ENCODE measurements around the gene P3H3.
"Not testable (repeated sequence)": the region's sequence is repeated elsewhere in the genome, so short reads cannot be mapped to it uniquely, and the experiment has no call there.

P3H3 gene

DNA sequence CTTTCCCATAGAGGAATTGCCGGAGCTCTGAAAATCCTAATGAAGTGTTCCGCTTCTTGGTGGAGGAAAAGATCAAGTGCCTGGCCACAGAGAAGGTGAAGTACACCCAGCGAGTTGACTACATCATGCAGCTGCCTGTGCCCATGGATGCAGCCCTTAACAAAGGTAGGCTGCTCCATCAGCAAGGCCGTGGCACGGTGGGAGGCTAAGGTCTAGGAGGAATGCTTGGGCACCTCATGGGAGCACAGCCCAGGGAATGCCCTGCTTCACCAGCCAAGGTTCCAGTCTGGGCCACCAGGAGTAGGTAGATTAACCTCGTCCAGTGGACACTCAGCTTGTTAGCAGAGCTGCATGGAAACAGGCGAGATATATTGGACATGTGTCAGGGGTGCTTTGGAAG lies 32.7 kb downstream of the P3H3 start:
- H3K27ac ChIP-seq (ENCODE audit: low read depth, low read length) = no peak overlapping the region
- peaks cover 97% of the 10 kb centered on the region for H3K36me3 ChIP-seq (ENCODE audit: control insufficient read depth, insufficient read depth, low read length)
- no peaks in the 10 kb centered on the region for H3K9me3 ChIP-seq (ENCODE audit: control insufficient read depth, insufficient read depth, low read depth, low read length)
- peak overlapping the region; percentile 26 for H3K9ac ChIP-seq (ENCODE audit: low read length)
- no peaks in the 10 kb centered on the region for H3K27me3 ChIP-seq (ENCODE audit: control insufficient read depth, insufficient read depth, low read length)
- H3K4me1 ChIP-seq (ENCODE audit: control insufficient read depth, insufficient read depth, low read length) = peaks cover 4% of the 10 kb centered on the region
- no peak overlapping the region for H3K4me3 ChIP-seq (ENCODE audit: low read depth, low read length)

- Histone ChIP-seq H3K4me3 (ENCODE audit: low read depth, low read length) (no peak overlapping the region), H3K9me3 (ENCODE audit: control insufficient read depth, insufficient read depth, low read depth, low read length) (no peaks in the 10 kb centered on the region), H3K27ac (ENCODE audit: low read depth, low read length) (no peak overlapping the region), H3K9ac (ENCODE audit: low read length) (no peak overlapping the region), H3K27me3 (ENCODE audit: control insufficient read depth, insufficient read depth, low read length) (no peaks in the 10 kb centered on the region), H3K36me3 (ENCODE audit: control insufficient read depth, insufficient read depth, low read length) (peaks cover 93% of the 10 kb centered on the region), H3K4me1 (ENCODE audit: control insufficient read depth, insufficient read depth, low read length) (peaks cover 9% of the 10 kb centered on the region)
Observed at GRCh38 chr12:6861391-6861790, 33.2 kb downstream of the P3H3 start.

- Histone ChIP-seq H3K9ac (ENCODE audit: low read length) (no peak overlapping the region), H3K4me1 (ENCODE audit: control insufficient read depth, insufficient read depth, low read length) (peaks cover 16% of the 10 kb centered on the region), H3K4me3 (ENCODE audit: low read depth, low read length) (no peak overlapping the region), H3K27ac (ENCODE audit: low read depth, low read length) (no peak overlapping the region), H3K27me3 (ENCODE audit: control insufficient read depth, insufficient read depth, low read length) (no peaks in the 10 kb centered on the region), H3K9me3 (ENCODE audit: control insufficient read depth, insufficient read depth, low read depth, low read length) (no peaks in the 10 kb centered on the region), H3K36me3 (ENCODE audit: control insufficient read depth, insufficient read depth, low read length) (peaks cover 77% of the 10 kb centered on the region)
Observed at GRCh38 chr12:6863033-6863432, 34.8 kb downstream of the P3H3 start.

DNA sequence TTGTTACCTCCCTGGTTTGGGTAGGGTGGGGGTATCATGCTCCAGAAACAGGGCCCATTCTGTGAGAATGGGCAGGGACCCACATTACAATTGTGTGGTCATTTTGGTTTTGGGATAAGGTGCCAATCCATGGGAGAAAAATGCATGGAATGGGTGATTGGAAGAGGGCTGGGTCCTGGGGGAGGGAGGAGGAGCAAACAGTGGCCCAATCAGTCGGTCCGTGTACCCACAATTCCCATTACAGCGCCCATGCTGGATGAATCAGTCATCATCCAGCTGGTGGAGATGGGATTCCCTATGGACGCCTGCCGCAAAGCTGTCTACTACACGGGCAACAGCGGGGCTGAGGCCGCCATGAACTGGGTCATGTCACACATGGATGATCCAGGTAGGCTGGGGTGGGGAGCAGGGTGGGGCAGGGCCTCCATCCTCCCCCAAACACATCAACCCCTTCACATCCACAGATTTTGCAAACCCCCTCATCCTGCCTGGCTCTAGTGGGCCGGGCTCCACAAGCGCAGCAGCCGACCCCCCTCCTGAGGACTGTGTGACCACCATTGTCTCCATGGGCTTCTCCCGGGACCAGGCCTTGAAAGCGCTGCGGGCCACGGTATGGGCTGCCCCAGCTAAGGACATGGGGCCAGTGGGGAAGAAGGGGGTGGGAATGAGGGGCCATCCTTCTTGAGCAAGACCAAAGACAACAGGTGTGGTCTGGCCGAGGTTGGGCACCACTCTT lies 35.5 kb downstream of the P3H3 start:
- no peak overlapping the region for H3K27ac ChIP-seq (ENCODE audit: low read depth, low read length)
- no peaks in the 10 kb centered on the region for H3K27me3 ChIP-seq (ENCODE audit: control insufficient read depth, insufficient read depth, low read length)

DNA sequence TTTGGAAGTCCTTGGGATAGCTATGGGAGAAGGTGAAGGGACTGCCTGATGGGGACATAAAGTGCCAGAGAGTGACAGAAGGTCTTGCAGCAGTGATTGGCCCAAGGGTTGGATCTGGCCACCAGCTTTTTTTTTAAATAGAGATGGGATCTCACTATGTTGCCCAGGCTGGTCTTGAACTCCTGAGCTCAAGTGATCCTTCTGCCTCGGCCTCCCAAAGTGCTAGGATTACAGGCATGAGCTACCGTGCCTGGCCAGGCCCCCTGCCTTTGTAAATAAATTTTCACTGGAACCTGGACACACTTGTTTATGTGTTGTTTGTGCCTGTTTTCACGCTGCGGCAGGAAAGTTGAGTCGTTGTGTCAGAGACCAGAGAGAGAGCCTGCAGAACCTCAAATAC lies 37.1 kb downstream of the P3H3 start:
- Histone ChIP-seq H3K4me1 (ENCODE audit: control insufficient read depth, insufficient read depth, low read length) (peaks cover 33% of the 10 kb centered on the region), H3K36me3 (ENCODE audit: control insufficient read depth, insufficient read depth, low read length) (peaks cover 73% of the 10 kb centered on the region)
- not testable (repeated sequence) for H3K27me3 ChIP-seq (ENCODE audit: control insufficient read depth, insufficient read depth, low read length); H3K27ac ChIP-seq (ENCODE audit: low read depth, low read length); H3K9ac ChIP-seq (ENCODE audit: low read length); H3K4me3 ChIP-seq (ENCODE audit: low read depth, low read length); H3K9me3 ChIP-seq (ENCODE audit: control insufficient read depth, insufficient read depth, low read depth, low read length)

More for the DNA sequence above, 35.5 kb downstream of the P3H3 start:
- Histone ChIP-seq H3K9ac (ENCODE audit: low read length) (no peak overlapping the region), H3K9me3 (ENCODE audit: control insufficient read depth, insufficient read depth, low read depth, low read length) (no peaks in the 10 kb centered on the region), H3K4me1 (ENCODE audit: control insufficient read depth, insufficient read depth, low read length) (peaks cover 21% of the 10 kb centered on the region), H3K4me3 (ENCODE audit: low read depth, low read length) (no peak overlapping the region), H3K36me3 (ENCODE audit: control insufficient read depth, insufficient read depth, low read length) (peaks cover 70% of the 10 kb centered on the region)

DNA sequence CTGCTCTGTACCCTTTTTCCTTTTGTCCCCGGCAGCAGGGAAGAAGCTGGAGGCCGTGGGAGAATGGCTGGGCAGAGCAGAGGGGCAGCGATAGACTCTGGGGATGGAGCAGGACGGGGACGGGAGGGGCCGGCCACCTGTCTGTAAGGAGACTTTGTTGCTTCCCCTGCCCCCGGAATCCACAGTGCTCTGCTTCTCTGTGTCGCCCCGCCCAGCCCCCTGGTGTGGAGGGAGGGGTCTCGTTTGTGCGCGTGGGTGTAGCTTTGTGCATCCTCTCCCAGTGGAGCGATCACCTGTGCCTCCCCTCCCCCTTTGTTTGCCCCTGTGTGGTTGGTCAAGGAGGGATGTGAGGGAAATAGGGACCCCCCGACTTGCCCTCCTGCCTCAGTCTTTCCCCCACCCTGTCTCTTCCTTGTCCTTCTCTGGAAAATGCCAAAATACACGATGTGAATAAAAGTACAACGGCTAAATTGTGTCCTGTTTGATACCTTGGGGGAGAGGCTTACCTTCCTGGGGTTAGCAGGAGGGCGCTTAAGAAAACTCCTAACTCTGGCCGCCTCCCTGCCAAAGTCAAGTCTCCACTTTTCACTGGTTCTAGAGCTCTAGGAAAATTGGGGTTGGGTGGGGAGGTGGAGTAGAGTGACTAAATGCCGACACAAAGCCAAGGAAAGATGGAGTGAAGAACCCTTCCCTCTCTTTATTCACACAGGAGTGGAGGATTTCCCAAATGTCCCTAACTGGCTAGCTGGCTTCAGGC lies 38.1 kb downstream of the P3H3 start:
- Histone ChIP-seq H3K9me3 (ENCODE audit: control insufficient read depth, insufficient read depth, low read depth, low read length) (no peaks in the 10 kb centered on the region), H3K4me1 (ENCODE audit: control insufficient read depth, insufficient read depth, low read length) (peaks cover 39% of the 10 kb centered on the region), H3K4me3 (ENCODE audit: low read depth, low read length) (peak overlapping the region; percentile 91), H3K36me3 (ENCODE audit: control insufficient read depth, insufficient read depth, low read length) (peaks cover 73% of the 10 kb centered on the region), H3K9ac (ENCODE audit: low read length) (peak overlapping the region; percentile 56), H3K27ac (ENCODE audit: low read depth, low read length) (no peak overlapping the region), H3K27me3 (ENCODE audit: control insufficient read depth, insufficient read depth, low read length) (no peaks in the 10 kb centered on the region)

DNA sequence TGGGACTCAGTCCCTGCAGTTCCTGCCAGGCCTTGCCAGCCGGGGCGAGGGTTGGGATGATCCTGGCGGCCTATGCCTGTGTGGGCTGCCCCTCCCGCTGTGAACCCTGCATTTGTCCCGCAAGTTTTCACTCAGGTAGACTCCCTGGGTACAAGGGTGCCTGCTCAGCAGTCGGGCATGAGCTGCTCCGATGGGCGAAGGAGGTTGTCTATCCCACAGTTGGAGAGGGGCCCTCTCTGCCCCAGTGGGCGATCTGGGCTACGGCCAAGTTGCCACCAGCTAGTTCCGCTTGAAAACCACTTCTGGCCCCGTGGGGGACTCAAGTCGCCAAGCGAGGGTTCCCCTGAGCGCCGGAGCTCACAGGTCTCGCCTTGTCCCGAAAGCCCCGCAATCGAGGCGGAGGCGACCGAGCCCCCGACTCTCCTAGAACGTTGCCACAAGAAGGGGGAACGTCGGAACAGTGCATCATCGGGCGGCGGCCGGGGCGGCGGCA lies 38.8 kb downstream of the P3H3 start:
- peaks cover 68% of the 10 kb centered on the region for H3K36me3 ChIP-seq (ENCODE audit: control insufficient read depth, insufficient read depth, low read length)
- peak overlapping the region; percentile 56 for H3K9ac ChIP-seq (ENCODE audit: low read length)
- peaks cover 45% of the 10 kb centered on the region for H3K4me1 ChIP-seq (ENCODE audit: control insufficient read depth, insufficient read depth, low read length)
- H3K4me3 ChIP-seq (ENCODE audit: low read depth, low read length) = peak overlapping the region; percentile 91
- no peaks in the 10 kb centered on the region for H3K27me3 ChIP-seq (ENCODE audit: control insufficient read depth, insufficient read depth, low read length)
- no peak overlapping the region for H3K27ac ChIP-seq (ENCODE audit: low read depth, low read length)
- H3K9me3 ChIP-seq (ENCODE audit: control insufficient read depth, insufficient read depth, low read depth, low read length) = no peaks in the 10 kb centered on the region

GRCh38 chr12:6867413-6868210 lies 39.4 kb downstream of the P3H3 start, which contains the start of gene TPI1:
TPI1 (plus strand) TSS chr12:6867531; CDS start chr12:6867567, 36 bp downstream.
- no peaks in the 10 kb centered on the region for H3K9me3 ChIP-seq (ENCODE audit: control insufficient read depth, insufficient read depth, low read depth, low read length)
- peaks cover 62% of the 10 kb centered on the region for H3K36me3 ChIP-seq (ENCODE audit: control insufficient read depth, insufficient read depth, low read length)
- H3K9ac ChIP-seq (ENCODE audit: low read length) = peak within 1 kb of the TSS; percentile 98
- peak within 1 kb of the TSS; percentile 98 for H3K27ac ChIP-seq (ENCODE audit: low read depth, low read length)
- H3K4me1 ChIP-seq (ENCODE audit: control insufficient read depth, insufficient read depth, low read length) = peaks cover 48% of the 10 kb centered on the region
- H3K4me3 ChIP-seq (ENCODE audit: low read depth, low read length) = peak within 1 kb of the TSS; percentile 91
- no peaks in the 10 kb centered on the region for H3K27me3 ChIP-seq (ENCODE audit: control insufficient read depth, insufficient read depth, low read length)

GRCh38 chr12:6868211-6869048 lies 40.2 kb downstream of the P3H3 start:
- Histone ChIP-seq H3K4me1 (ENCODE audit: control insufficient read depth, insufficient read depth, low read length) (peaks cover 48% of the 10 kb centered on the region), H3K9me3 (ENCODE audit: control insufficient read depth, insufficient read depth, low read depth, low read length) (no peaks in the 10 kb centered on the region), H3K36me3 (ENCODE audit: control insufficient read depth, insufficient read depth, low read length) (peaks cover 54% of the 10 kb centered on the region)

More at GRCh38 chr12:6868211-6869048, 40.2 kb downstream of the P3H3 start:
- peak overlapping the region; percentile 91 for H3K4me3 ChIP-seq (ENCODE audit: low read depth, low read length)
- peak overlapping the region; percentile 98 for H3K9ac ChIP-seq (ENCODE audit: low read length)
- H3K27ac ChIP-seq (ENCODE audit: low read depth, low read length) = peak overlapping the region; percentile 98; the same call in 1 of the 2 replicates
- H3K27me3 ChIP-seq (ENCODE audit: control insufficient read depth, insufficient read depth, low read length) = no peaks in the 10 kb centered on the region
